H1 (cell line): ENCODE data around the gene SBNO2.

Source experiments
- CHD2 ChIP-seq: IDR thresholded peaks from 2 replicates; pipeline ENCODE4 v1.6.1; 2012; ENCODE audit warnings: low read length, improper control_type of control experiment
- CTCF ChIP-seq, 3 experiments: IDR thresholded peaks; 1 replicate in 2 of 3; 2 replicates in 1 of 3; pipeline versions ENCODE4 v1.5.1 to v1.6.1; 2011; ENCODE audit warnings: low read length in 3 of 3, mild to moderate bottlenecking in 3 of 3, inconsistent platforms in 2 of 3, low read depth in 1 of 3, moderate library complexity in 1 of 3; ENCODE audit not compliant: insufficient read depth in 1 of 3; ENCODE audit errors: control extremely low read depth in 1 of 3
- POLR2A ChIP-seq, 2 experiments: IDR thresholded peaks; 1 replicate in 1 of 2; 2 replicates in 1 of 2; pipeline ENCODE4 v1.6.1; 2011; ENCODE audit warnings: low read depth in 2 of 2, low read length in 2 of 2, mild to moderate bottlenecking in 2 of 2; ENCODE audit errors: control extremely low read depth in 1 of 2
- RFX5 ChIP-seq: IDR thresholded peaks from 2 replicates; pipeline ENCODE4 v1.6.1; 2011; ENCODE audit warnings: low read depth, low read length, improper control_type of control experiment, borderline replicate concordance
- RNF2 ChIP-seq: fragments of 200-900, 300-1000 bp; sonication (generic); IDR thresholded peaks from 2 replicates; pipeline ENCODE4 v1.7.1; 2016; ENCODE audit warnings: borderline replicate concordance, low read depth, mild to moderate bottlenecking, antibody characterized with exemption, low read length; ENCODE audit not compliant: poor library complexity, severe bottlenecking; ENCODE audit errors: missing control alignments
- USF2 ChIP-seq: IDR thresholded peaks from 2 replicates; pipeline ENCODE4 v1.6.1; 2011; ENCODE audit warnings: low read length, improper control_type of control experiment
- ZNF274 ChIP-seq: IDR thresholded peaks from 2 replicates; pipeline ENCODE4 v1.7.0; 2012; ENCODE audit warnings: low read length, borderline replicate concordance; ENCODE audit errors: extremely low read depth

GRCh38 chr19:1161716-1162115 lies 12.4 kb downstream of the SBNO2 start:
- TF ChIP-seq CTCF (IDR thresholded peaks at IDR 0.05; ENCODE audit: control extremely low read depth in 1 of 3, insufficient read depth in 1 of 3, low read depth in 1 of 3, low read length in 3 of 3) (no peak), RNF2 (no peak), CHD2 (no peak), RFX5 (no peak), POLR2A (IDR thresholded peaks at IDR 0.05; ENCODE audit: control extremely low read depth in 1 of 2, low read depth in 2 of 2, low read length in 2 of 2) (no peak), USF2 (no peak), ZNF274 (no peak)
